IPS-20b (cell line): ENCODE data around the gene NNT.
"Not testable (repeated sequence)": the region's sequence is repeated elsewhere in the genome, so short reads cannot be mapped to it uniquely, and the experiment has no call there.

Source experiments
- H3K27ac ChIP-seq: one replicate; pipeline ENCODE4 v1.5.1; 2013; ENCODE audit warnings: low read length
- H3K27me3 ChIP-seq: 2 replicates; pipeline ENCODE4 v1.6.1; 2013; ENCODE audit warnings: mild to moderate bottlenecking, low read length, inconsistent platforms; ENCODE audit not compliant: insufficient read depth
- H3K36me3 ChIP-seq: 2 replicates; pipeline ENCODE4 v1.6.1; 2013; ENCODE audit warnings: low read depth, mild to moderate bottlenecking, inconsistent platforms, low read length, moderate library complexity; ENCODE audit not compliant: insufficient read depth
- H3K4me1 ChIP-seq: 2 replicates; pipeline ENCODE4 v1.6.1; 2013; ENCODE audit warnings: mild to moderate bottlenecking, control low read depth, inconsistent platforms, low read length, moderate library complexity; ENCODE audit not compliant: insufficient read depth
- H3K4me3 ChIP-seq: 2 replicates; pipeline ENCODE4 v1.5.1; 2013; ENCODE audit warnings: mild to moderate bottlenecking, low read length, inconsistent platforms
- H3K9ac ChIP-seq: 2 replicates; pipeline ENCODE4 v1.6.1; 2013; ENCODE audit warnings: low read depth, mild to moderate bottlenecking, inconsistent platforms, low read length, moderate library complexity
- H3K9me3 ChIP-seq: 2 replicates; pipeline ENCODE4 v1.6.1; 2013; ENCODE audit warnings: mild to moderate bottlenecking, low read depth, low read length, inconsistent platforms; ENCODE audit not compliant: insufficient read depth

NNT gene

GRCh38 chr5:43699910-43700309, 96.9 kb downstream of the NNT start:
- 0 out of 2 replicates have a peak, but pooled peaks cover 6% of the 10 kb centered on the region for H3K36me3 ChIP-seq
- H3K27ac ChIP-seq = no peak overlapping the region
- no peaks in the 10 kb centered on the region for H3K4me1 ChIP-seq
- H3K9me3 ChIP-seq = peaks cover 14% of the 10 kb centered on the region; the same call in 1 of the 2 replicates
- H3K27me3 ChIP-seq = no peaks in the 10 kb centered on the region
- H3K4me3 ChIP-seq = no peak overlapping the region
- no peak overlapping the region for H3K9ac ChIP-seq

DNA sequence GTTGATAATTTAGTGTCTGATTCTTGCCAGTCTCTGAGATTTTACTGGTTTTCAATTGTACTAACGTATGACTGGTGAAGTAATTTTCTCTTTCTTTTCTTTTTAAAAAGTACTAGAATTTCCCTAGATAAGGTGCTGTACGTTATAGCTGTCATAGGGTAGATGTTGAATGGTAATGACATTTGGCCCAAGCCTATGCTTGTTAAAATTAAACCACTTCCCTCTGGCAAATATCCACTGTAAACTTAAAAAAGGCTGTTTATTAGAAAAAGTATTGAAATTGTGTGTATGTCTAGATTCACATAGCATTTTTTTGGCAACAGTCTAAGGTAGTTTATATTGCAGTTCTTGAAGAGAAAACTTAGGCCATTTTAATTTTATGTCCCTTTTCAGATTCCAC, 97.6 kb downstream of the NNT start:
- Histone ChIP-seq H3K9me3 (peaks cover 10% of the 10 kb centered on the region; the same call in 1 of the 2 replicates), H3K4me3 (no peak overlapping the region), H3K27me3 (no peaks in the 10 kb centered on the region), H3K27ac (no peak overlapping the region), H3K4me1 (no peaks in the 10 kb centered on the region), H3K9ac (no peak overlapping the region), H3K36me3 (0 out of 2 replicates have a peak, but pooled peaks cover 6% of the 10 kb centered on the region)

- Histone ChIP-seq H3K4me3 (no peak overlapping the region), H3K4me1 (no peaks in the 10 kb centered on the region), H3K27ac (no peak overlapping the region), H3K9ac (no peak overlapping the region), H3K27me3 (no peaks in the 10 kb centered on the region), H3K36me3 (0 out of 2 replicates have a peak, but pooled peaks cover 6% of the 10 kb centered on the region), H3K9me3 (peaks cover 5% of the 10 kb centered on the region; the same call in 1 of the 2 replicates)
Observed at GRCh38 chr5:43701227-43701626, 98.2 kb downstream of the NNT start.

DNA sequence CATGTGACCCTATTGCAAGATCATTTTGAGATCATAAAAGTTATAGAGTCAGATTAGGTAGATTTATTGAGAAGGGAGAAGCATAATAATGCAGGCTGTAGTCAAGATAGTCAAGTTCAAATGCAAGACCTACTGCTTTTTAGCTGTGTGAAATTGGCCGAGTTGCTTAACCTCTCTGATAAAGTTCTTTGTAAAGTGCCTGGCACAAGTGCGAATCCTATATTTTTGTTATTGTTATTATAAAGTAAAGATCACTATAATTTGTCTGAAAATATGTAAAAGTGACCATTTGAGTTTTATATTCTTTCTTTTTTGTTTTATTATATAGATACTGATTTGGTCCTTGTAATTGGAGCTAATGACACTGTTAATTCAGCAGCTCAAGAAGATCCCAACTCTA, 99.3 kb downstream of the NNT start:
- 0 out of 2 replicates have a peak, but pooled peaks cover 6% of the 10 kb centered on the region for H3K36me3 ChIP-seq
- no peak overlapping the region for H3K9ac ChIP-seq
- no peaks in the 10 kb centered on the region for H3K4me1 ChIP-seq
- no peak overlapping the region for H3K4me3 ChIP-seq
- no peak overlapping the region for H3K27ac ChIP-seq
- H3K9me3 ChIP-seq = no peaks in the 10 kb centered on the region
- no peaks in the 10 kb centered on the region for H3K27me3 ChIP-seq

DNA sequence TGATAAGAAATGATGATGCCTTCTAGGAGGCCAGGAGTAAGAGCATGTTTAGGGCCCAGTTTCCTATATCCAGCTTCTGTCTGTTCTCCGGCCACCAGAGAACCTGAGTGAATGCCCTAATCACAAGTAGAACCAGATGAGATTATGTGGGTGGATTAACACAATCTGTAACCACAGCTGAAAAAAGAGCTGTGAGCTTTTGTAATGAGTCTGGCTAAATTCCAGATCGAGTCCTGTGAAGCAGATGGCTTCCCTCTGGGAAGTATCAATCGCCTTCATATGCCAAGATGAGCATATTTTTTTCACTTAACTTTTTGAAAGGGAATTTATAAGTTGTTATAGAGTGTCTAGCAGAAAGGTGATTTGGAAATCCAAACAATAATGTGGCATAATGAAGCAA, 99.8 kb downstream of the NNT start:
- Histone ChIP-seq H3K4me1 (no peaks in the 10 kb centered on the region), H3K27ac (no peak overlapping the region), H3K9me3 (no peaks in the 10 kb centered on the region), H3K36me3 (0 out of 2 replicates have a peak, but pooled peaks cover 6% of the 10 kb centered on the region), H3K9ac (no peak overlapping the region), H3K27me3 (no peaks in the 10 kb centered on the region), H3K4me3 (no peak overlapping the region)

DNA sequence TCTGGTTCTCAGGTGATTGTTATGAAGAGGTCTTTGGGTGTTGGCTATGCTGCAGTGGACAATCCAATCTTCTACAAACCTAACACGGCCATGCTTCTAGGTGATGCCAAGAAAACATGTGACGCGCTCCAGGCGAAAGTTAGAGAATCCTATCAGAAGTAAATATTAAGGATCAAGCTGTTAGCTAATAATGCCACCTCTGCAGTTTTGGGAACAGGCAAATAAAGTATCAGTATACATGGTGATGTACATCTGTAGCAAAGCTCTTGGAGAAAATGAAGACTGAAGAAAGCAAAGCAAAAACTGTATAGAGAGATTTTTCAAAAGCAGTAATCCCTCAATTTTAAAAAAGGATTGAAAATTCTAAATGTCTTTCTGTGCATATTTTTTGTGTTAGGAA, 101.3 kb downstream of the NNT start:
- no peaks in the 10 kb centered on the region for H3K9me3 ChIP-seq
- H3K4me3 ChIP-seq = no peak overlapping the region

DNA sequence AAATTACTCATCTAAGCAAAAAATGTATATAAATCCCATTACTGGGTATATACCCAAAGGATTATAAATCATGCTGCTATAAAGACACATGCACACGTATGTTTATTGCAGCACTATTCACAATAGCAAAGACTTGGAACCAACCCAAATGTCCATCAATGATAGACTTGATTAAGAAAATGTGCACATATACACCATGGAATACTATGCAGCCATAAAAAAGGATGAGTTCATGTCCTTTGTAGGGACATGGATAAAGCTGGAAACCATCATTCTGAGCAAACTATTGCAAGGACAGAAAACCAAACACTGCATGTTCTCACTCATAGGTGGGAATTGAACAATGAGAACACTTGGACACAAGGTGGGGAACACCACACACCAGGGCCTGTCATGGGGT, 103.6 kb downstream of the NNT start:
- not testable (repeated sequence) for H3K27ac ChIP-seq, H3K4me1 ChIP-seq, H3K9ac ChIP-seq, H3K9me3 ChIP-seq, H3K4me3 ChIP-seq, H3K36me3 ChIP-seq, H3K27me3 ChIP-seq

More for the DNA sequence above, 101.3 kb downstream of the NNT start:
- H3K9ac ChIP-seq = no peak overlapping the region
- H3K36me3 ChIP-seq = 0 out of 2 replicates have a peak, but pooled peaks cover 6% of the 10 kb centered on the region
- no peaks in the 10 kb centered on the region for H3K27me3 ChIP-seq
- H3K27ac ChIP-seq = no peak overlapping the region
- no peaks in the 10 kb centered on the region for H3K4me1 ChIP-seq

- Histone ChIP-seq H3K36me3 (no peaks in the 10 kb centered on the region), H3K9ac (no peak overlapping the region), H3K4me1 (no peaks in the 10 kb centered on the region), H3K27ac (no peak overlapping the region), H3K4me3 (no peak overlapping the region), H3K9me3 (no peaks in the 10 kb centered on the region), H3K27me3 (no peaks in the 10 kb centered on the region)
Observed at GRCh38 chr5:43711496-43711895, 108.5 kb downstream of the NNT start.

GRCh38 chr5:43712081-43712480, 109.1 kb downstream of the NNT start:
- no peaks in the 10 kb centered on the region for H3K9me3 ChIP-seq
- H3K36me3 ChIP-seq = no peaks in the 10 kb centered on the region
- no peaks in the 10 kb centered on the region for H3K27me3 ChIP-seq
- H3K4me3 ChIP-seq = no peak overlapping the region
- no peak overlapping the region for H3K27ac ChIP-seq
- no peaks in the 10 kb centered on the region for H3K4me1 ChIP-seq
- H3K9ac ChIP-seq = no peak overlapping the region

DNA sequence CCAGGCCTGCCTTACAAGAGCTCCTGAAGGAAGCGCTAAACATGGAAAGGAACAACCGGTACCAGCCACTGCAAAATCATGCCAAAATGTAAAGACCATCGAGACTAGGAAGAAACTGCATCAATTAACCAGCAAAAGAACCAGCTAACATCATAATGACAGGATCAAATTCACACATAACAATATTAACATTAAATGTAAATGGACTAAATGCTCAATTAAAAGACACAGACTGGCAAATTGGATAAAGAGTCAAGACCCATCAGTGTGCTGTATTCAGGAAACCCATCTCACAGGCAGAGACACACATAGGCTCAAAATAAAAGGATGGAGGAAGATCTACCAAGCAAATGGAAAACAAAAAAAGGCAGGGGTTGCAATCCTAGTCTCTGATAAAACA, 116.8 kb downstream of the NNT start:
- H3K27ac ChIP-seq, H3K36me3 ChIP-seq, H3K4me1 ChIP-seq, H3K4me3 ChIP-seq, H3K9me3 ChIP-seq, H3K27me3 ChIP-seq, H3K9ac ChIP-seq: not testable (repeated sequence)

DNA sequence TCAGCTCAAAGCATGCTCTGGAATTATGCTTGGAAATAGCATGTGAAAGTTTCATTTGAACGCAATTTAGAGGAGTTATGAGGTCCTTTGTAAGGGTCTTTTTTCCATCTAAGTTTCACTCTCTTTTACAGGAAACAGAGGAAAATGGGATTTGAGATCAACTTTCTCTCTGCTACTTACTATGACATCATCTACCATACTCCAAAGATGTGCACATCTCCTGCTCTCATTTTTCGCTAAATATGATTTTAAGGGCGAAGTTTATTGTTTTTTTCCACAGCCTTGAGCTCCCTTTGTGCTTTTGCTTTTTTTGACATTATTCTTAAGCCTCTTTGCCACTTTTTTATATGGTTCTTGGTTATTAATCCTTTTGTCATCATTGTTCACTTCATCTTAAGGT, 125.6 kb downstream of the NNT start:
- H3K27me3 ChIP-seq = no peaks in the 10 kb centered on the region
- no peak overlapping the region for H3K27ac ChIP-seq
- no peak overlapping the region for H3K4me3 ChIP-seq
- H3K9ac ChIP-seq = no peak overlapping the region
- no peaks in the 10 kb centered on the region for H3K36me3 ChIP-seq
- no peaks in the 10 kb centered on the region for H3K4me1 ChIP-seq
- H3K9me3 ChIP-seq = no peaks in the 10 kb centered on the region

- Histone ChIP-seq H3K9me3 (no peaks in the 10 kb centered on the region), H3K4me1 (no peaks in the 10 kb centered on the region), H3K27ac (no peak overlapping the region), H3K27me3 (no peaks in the 10 kb centered on the region), H3K36me3 (no peaks in the 10 kb centered on the region), H3K4me3 (no peak overlapping the region), H3K9ac (no peak overlapping the region)
Observed at GRCh38 chr5:43729846-43730478, 127.0 kb downstream of the NNT start.
